Ovary (tissue), 3 donors: ENCODE results near the gene PCYOX1L.

ENCODE experiments used
- CTCF ChIP-seq, 3 donors: fragments of 450-650 bp in 2 of 3; fragments of 200-600 bp in 1 of 3; IDR thresholded peaks; one replicate each; pipeline versions ENCODE4 v1.5.1 to v1.8.0; 2016 to 2022; ENCODE audit warnings: antibody characterized with exemption in 3 of 3, mild to moderate bottlenecking in 1 of 3
- EP300 ChIP-seq: sonication (generic); formaldehyde crosslinking; IDR thresholded peaks from one replicate; pipeline ENCODE4 v1.6.1; 2017; ENCODE audit warnings: antibody characterized with exemption
- POLR2A ChIP-seq: fragments of 450-650 bp; IDR thresholded peaks from one replicate; pipeline ENCODE4 v1.6.1; 2017; ENCODE audit warnings: antibody characterized with exemption, mild to moderate bottlenecking, moderate library complexity
- donor health status: DM: no; HTN: no; CAD: no.

- TF ChIP-seq POLR2A (no peak), EP300 (no peak), CTCF (IDR thresholded peaks at IDR 0.05) (no peak)
Measured at GRCh38 chr5:149324641-149325040, 33.2 kb upstream of the PCYOX1L start.
